B cell (primary cell): ENCODE measurements around the gene PCK1. TPM values are rescaled to one million over a fixed set of nuclear protein-coding genes. Genes with fewer than 3 reads are reported as not detected.

ENCODE experiments used
- ATAC-seq: fragments of 200-7000 bp; cut with Tn5 transposase; one replicate; pipeline ENCODE4 v1.10.0; 2021; ENCODE audit warnings: low read depth, mild to moderate bottlenecking, moderate number of reproducible peaks, moderate library complexity
- CTCF ChIA-PET: fragments of 350-600 bp; sonication (Branson Sonifier 250); formaldehyde crosslinking; loops from one replicate; lab custom pipeline; 2021; ENCODE audit warnings: antibody characterized with exemption, inconsistent platforms; lab: Charles Lee
- POLR2A ChIA-PET: fragments of 350-600 bp; sonication (Branson Sonifier 250); formaldehyde crosslinking; loops from one replicate; lab custom pipeline; 2021; ENCODE audit warnings: antibody characterized with exemption; lab: Charles Lee
- DNase-seq: peaks from one replicate; pipeline ENCODE4 v3.0.0; 2013
- H2AFZ ChIP-seq: 2 replicates; pipeline ENCODE4 v1.6.1; 2012; ENCODE audit warnings: mild to moderate bottlenecking, low read depth, low read length; ENCODE audit not compliant: insufficient read depth, poor library complexity, severe bottlenecking
- H3K27ac ChIP-seq, 2 donors: 1 replicate in 1 of 2; 2 replicates in 1 of 2; pipeline ENCODE4 v1.5.1; 2012 to 2013; ENCODE audit warnings: low read length in 2 of 2, mild to moderate bottlenecking in 2 of 2, moderate library complexity in 1 of 2
- H3K27me3 ChIP-seq, 4 experiments: fragments of 200-600 bp in 1 of 4; sonication (generic) in 1 of 4; replicated peaks in 1 of 4; 1 replicate in 2 of 4; 2 replicates in 2 of 4; pipeline versions ENCODE4 v1.6.1 to v1.7.0; 2013 to 2016; ENCODE audit warnings: low read length in 3 of 4, mild to moderate bottlenecking in 2 of 4, mixed read lengths in 1 of 4, moderate library complexity in 1 of 4; ENCODE audit not compliant: insufficient read depth in 4 of 4, control insufficient read depth in 3 of 4; ENCODE audit errors: control extremely low read depth in 1 of 4
- H3K36me3 ChIP-seq, 2 experiments: replicated peaks in 1 of 2; 1 replicate in 1 of 2; 2 replicates in 1 of 2; pipeline versions ENCODE4 v1.6.1 to v1.7.1; 2013; ENCODE audit warnings: low read length in 1 of 2; ENCODE audit not compliant: insufficient read depth in 2 of 2, control insufficient read depth in 1 of 2; ENCODE audit errors: control extremely low read depth in 1 of 2, extremely low read depth in 1 of 2
- H3K4me1 ChIP-seq, 2 donors: fragments of 200-600 bp in 1 of 2; sonication (generic) in 1 of 2; 1 replicate in 1 of 2; 2 replicates in 1 of 2; pipeline versions ENCODE4 v1.5.1 to v1.6.1; 2013 to 2017; ENCODE audit warnings: low read length in 2 of 2; ENCODE audit not compliant: control insufficient read depth in 2 of 2, insufficient read depth in 2 of 2
- H3K4me2 ChIP-seq: replicated peaks from 2 replicates; pipeline ENCODE3; 2012; ENCODE audit warnings: mild to moderate bottlenecking, low read depth, low read length; ENCODE audit not compliant: poor library complexity, severe bottlenecking
- H3K4me3 ChIP-seq, 5 experiments: fragments of 200-600 bp in 1 of 5; sonication (generic) in 1 of 5; 1 replicate in 3 of 5; 2 replicates in 2 of 5; pipeline versions ENCODE4 v1.5.1 to v1.7.0; 2011 to 2016; ENCODE audit warnings: low read length in 4 of 5, mild to moderate bottlenecking in 4 of 5, low read depth in 2 of 5, control low read depth in 1 of 5, moderate library complexity in 1 of 5; ENCODE audit not compliant: insufficient read depth in 1 of 5; ENCODE audit errors: control extremely low read depth in 1 of 5, extremely low read depth in 1 of 5
- H3K79me2 ChIP-seq: fragments of 200-600 bp; sonication (generic); one replicate; pipeline ENCODE4 v1.6.0; 2016; ENCODE audit warnings: low read length; ENCODE audit not compliant: control insufficient read depth, insufficient read depth
- H3K9ac ChIP-seq: fragments of 200-600 bp; sonication (generic); 2 replicates; pipeline ENCODE4 v1.6.1; 2017; ENCODE audit warnings: mild to moderate bottlenecking, low read length, moderate library complexity
- H3K9me3 ChIP-seq, 3 donors: one replicate each; pipeline versions ENCODE4 v1.6.1 to v1.7.1; 2013; ENCODE audit warnings: low read length in 2 of 3; ENCODE audit not compliant: control insufficient read depth in 2 of 3, insufficient read depth in 1 of 3; ENCODE audit errors: control extremely low read depth in 1 of 3
- H4K20me1 ChIP-seq: 2 replicates; pipeline ENCODE4 v1.6.0; 2012; ENCODE audit warnings: mild to moderate bottlenecking, low read length; ENCODE audit not compliant: insufficient read depth, control insufficient read depth, poor library complexity, severe bottlenecking
- H3K27ac Mint-ChIP-seq: one replicate; pipeline ENCODE4 v1.8.0; 2021; ENCODE audit warnings: mixed read lengths
- H3K27me3 Mint-ChIP-seq: one replicate; pipeline ENCODE4 v1.8.0; 2021; ENCODE audit warnings: mixed read lengths
- H3K4me1 Mint-ChIP-seq: one replicate; pipeline ENCODE4 v1.8.0; 2021; ENCODE audit warnings: mixed read lengths
- H3K4me3 Mint-ChIP-seq: one replicate; pipeline ENCODE4 v1.8.0; 2021; ENCODE audit warnings: mixed read lengths
- H3K9me3 Mint-ChIP-seq: one replicate; pipeline ENCODE4 v1.8.0; 2022; ENCODE audit warnings: mixed read lengths; ENCODE audit not compliant: insufficient read depth
- EZH2 ChIP-seq: IDR thresholded peaks from 2 replicates; pipeline ENCODE4 v1.6.1; 2012; ENCODE audit warnings: borderline replicate concordance, low read depth, mild to moderate bottlenecking, moderate library complexity, low read length; ENCODE audit not compliant: insufficient read depth, poor library complexity, severe bottlenecking
- WGBS: methylation state at CpG from one replicate; pipeline ENCODE4 v1.1.5; 2013; ENCODE audit warnings: missing lambda C conversion rate; ENCODE audit not compliant: insufficient coverage; 5-methylcytosine and 5-hydroxymethylcytosine counted together
- intact Hi-C: fragments of 100-400 bp; cut with micrococcal nuclease; formaldehyde crosslinking; loops from one replicate; pipeline ENCODE4 v1.10.0; 2022
- polyA plus RNA-seq: library from polyadenylated mRNA; depleted of rRNA; stranded (reverse); fragments of >200 nt; gene quantifications from 2 replicates; pipeline ENCODE4 v1.2.3, GENCODE V29; 2012
- total RNA-seq, 2 donors: library from RNA; stranded (reverse); fragments of 120-200 nt in 1 of 2; gene quantifications; 1 replicate in 1 of 2; 2 replicates in 1 of 2; pipeline versions ENCODE4 v1.2.3 to v1.2.4, GENCODE V29; 2013 to 2022
- TF ChIP-seq, protein P1 (sequence below): fragments of 200-600 bp; IDR thresholded peaks from one replicate; pipeline ENCODE4 v1.8.0; 2022; ENCODE audit warnings: antibody characterized with exemption, mild to moderate bottlenecking

The PCK1 gene
- total and polyA plus RNA-seq, 2 donors (not counting 1 experiment from before 2014, with no cell fraction given), result not detected

DNA sequence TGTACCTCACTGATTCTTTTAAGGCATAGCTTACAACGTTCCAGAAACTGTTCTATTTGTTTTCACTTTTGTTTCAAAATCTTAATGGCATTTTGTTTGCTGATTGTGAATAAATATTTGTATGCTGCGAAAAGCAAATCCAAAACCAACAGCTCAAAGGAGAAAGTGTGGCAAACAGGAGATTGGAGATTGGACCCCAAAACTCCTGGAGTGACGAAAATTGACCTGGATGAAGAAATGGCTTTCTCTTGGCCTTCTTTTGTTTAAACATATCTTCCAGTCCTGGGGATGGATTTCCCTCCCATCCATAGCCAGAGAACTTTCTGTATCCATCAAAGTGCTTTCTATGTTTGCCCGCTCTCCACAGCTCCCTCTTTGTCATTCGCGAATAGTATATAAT lies 33.2 kb upstream of the PCK1 start:
- H3K4me2 ChIP-seq, result no peak overlapping the region
- ATAC-seq, result no peak
- H3K79me2 ChIP-seq, result no peaks in the 10 kb centered on the region
- intact Hi-C loops, result no loop called here
- WGBS, result 80% methylated on average over 1 of the region's 6 CpGs
- H4K20me1 ChIP-seq, result no peaks in the 10 kb centered on the region
- DNase-seq, result no peak
- H3K9me3 Mint-ChIP-seq, result no peaks in the 10 kb centered on the region
- ChIA-PET POLR2A (no interaction called here), CTCF (no interaction called here)
- peaks cover 6% of the 10 kb centered on the region for H3K27me3 Mint-ChIP-seq
- no peaks in the 10 kb centered on the region for H3K9me3 ChIP-seq
- no peaks in the 10 kb centered on the region for H3K4me1 Mint-ChIP-seq
- TF ChIP-seq, protein P1, sequence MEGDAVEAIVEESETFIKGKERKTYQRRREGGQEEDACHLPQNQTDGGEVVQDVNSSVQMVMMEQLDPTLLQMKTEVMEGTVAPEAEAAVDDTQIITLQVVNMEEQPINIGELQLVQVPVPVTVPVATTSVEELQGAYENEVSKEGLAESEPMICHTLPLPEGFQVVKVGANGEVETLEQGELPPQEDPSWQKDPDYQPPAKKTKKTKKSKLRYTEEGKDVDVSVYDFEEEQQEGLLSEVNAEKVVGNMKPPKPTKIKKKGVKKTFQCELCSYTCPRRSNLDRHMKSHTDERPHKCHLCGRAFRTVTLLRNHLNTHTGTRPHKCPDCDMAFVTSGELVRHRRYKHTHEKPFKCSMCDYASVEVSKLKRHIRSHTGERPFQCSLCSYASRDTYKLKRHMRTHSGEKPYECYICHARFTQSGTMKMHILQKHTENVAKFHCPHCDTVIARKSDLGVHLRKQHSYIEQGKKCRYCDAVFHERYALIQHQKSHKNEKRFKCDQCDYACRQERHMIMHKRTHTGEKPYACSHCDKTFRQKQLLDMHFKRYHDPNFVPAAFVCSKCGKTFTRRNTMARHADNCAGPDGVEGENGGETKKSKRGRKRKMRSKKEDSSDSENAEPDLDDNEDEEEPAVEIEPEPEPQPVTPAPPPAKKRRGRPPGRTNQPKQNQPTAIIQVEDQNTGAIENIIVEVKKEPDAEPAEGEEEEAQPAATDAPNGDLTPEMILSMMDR, result no peak
- no peak for TF ChIP-seq EZH2
- H3K27me3 ChIP-seq, result peaks cover 0 to under 1% (median 0%) of the 10 kb centered on the region in 4 experiments
- H3K4me3 ChIP-seq, result no peak overlapping the region
- H3K9ac ChIP-seq, result no peak overlapping the region
- no peaks in the 10 kb centered on the region for H3K4me1 ChIP-seq
- no peaks in the 10 kb centered on the region for H3K36me3 ChIP-seq
- no peak overlapping the region for H2AFZ ChIP-seq
- H3K27ac ChIP-seq, result no peak overlapping the region
- H3K4me3 Mint-ChIP-seq, result no peak overlapping the region
- H3K27ac Mint-ChIP-seq, result no peak overlapping the region

DNA sequence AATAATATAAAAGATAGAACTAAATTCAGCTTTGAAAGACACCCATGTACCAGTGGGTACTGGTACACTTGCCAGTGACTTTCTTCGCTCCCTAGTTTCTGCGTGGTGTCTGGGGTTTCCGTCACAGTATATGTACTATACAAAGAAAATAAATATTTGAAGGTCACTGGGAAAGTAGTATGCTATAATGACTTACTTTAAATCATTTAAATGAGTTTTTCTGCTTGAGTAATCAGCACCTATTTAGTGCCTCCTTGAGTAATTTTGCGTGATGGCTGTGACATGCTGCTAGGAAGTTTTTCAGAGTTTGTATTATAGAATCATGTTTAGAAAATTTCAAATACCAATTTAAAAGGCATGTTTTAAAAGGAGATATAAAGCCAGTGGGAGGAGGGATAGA lies 32.8 kb upstream of the PCK1 start:
- Histone ChIP-seq H2AFZ (no peak overlapping the region), H3K4me2 (no peak overlapping the region), H3K9ac (no peak overlapping the region), H3K4me3 (no peak overlapping the region), H3K27me3 (peaks cover 0 to 4% (median 0%) of the 10 kb centered on the region in 4 experiments), H4K20me1 (no peaks in the 10 kb centered on the region), H3K79me2 (no peaks in the 10 kb centered on the region), H3K27ac (no peak overlapping the region), H3K36me3 (no peaks in the 10 kb centered on the region), H3K9me3 (no peaks in the 10 kb centered on the region), H3K4me1 (no peaks in the 10 kb centered on the region)
- ChIA-PET POLR2A (no interaction called here), CTCF (no interaction called here)
- Mint-ChIP-seq H3K27ac (no peak overlapping the region), H3K27me3 (peaks cover 6% of the 10 kb centered on the region), H3K9me3 (no peaks in the 10 kb centered on the region), H3K4me1 (no peaks in the 10 kb centered on the region), H3K4me3 (no peak overlapping the region)
- TF ChIP-seq EZH2, result no peak
- TF ChIP-seq, protein P1, result no peak
- DNase-seq, result no peak
- no CpG with 5 or more reads among the region's 4 CpGs for WGBS
- ATAC-seq, result no peak
- intact Hi-C loops, result no loop called here
